ENCODE results near the gene RETREG2.
"Not testable (repeated sequence)": the region's sequence is repeated elsewhere in the genome, so short reads cannot be mapped to it uniquely, and the experiment has no call there.

RETREG2 gene

GRCh38 chr2:219198974-219199373 lies 20.9 kb downstream of the RETREG2 start:
- DNase-seq: no peak

- DNase-seq: no peak
Measured at GRCh38 chr2:219199470-219200211, 21.6 kb downstream of the RETREG2 start.

GRCh38 chr2:219200502-219201326 lies 22.6 kb downstream of the RETREG2 start:
- DNase-seq: peak; percentile 63

GRCh38 chr2:219201331-219201730 lies 23.3 kb downstream of the RETREG2 start:
- not testable (repeated sequence) for DNase-seq

GRCh38 chr2:219204425-219205164 lies 26.5 kb downstream of the RETREG2 start:
- DNase-seq: no peak

- DNase-seq: no peak
Measured at GRCh38 chr2:219205165-219205538, 27.1 kb downstream of the RETREG2 start.

- DNase-seq: no peak
Measured at GRCh38 chr2:219205981-219206327, 27.9 kb downstream of the RETREG2 start.

- DNase-seq: peak; percentile 95
Measured at GRCh38 chr2:219206328-219207133, 28.5 kb downstream of the RETREG2 start, which contains the start of gene ZFAND2B. Gene ZFAND2B (plus strand): TSS chr2:219206782. CDS start chr2:219206988, 206 bp downstream.

GRCh38 chr2:219207134-219207883 lies 29.2 kb downstream of the RETREG2 start:
- no peak for DNase-seq

GRCh38 chr2:219207884-219208740 lies 30.0 kb downstream of the RETREG2 start:
- DNase-seq: no peak

- no peak for DNase-seq
Measured at GRCh38 chr2:219209236-219210195, 31.4 kb downstream of the RETREG2 start.

- no peak for DNase-seq
Measured at GRCh38 chr2:219210196-219210885, 32.3 kb downstream of the RETREG2 start.

- DNase-seq: no peak
Measured at GRCh38 chr2:219210886-219211362, 32.8 kb downstream of the RETREG2 start.

- DNase-seq: no peak
Measured at GRCh38 chr2:219213026-219213415, 34.9 kb downstream of the RETREG2 start.

- DNase-seq: no peak
Measured at GRCh38 chr2:219213486-219214071, 35.5 kb downstream of the RETREG2 start.

GRCh38 chr2:219214141-219214540 lies 36.1 kb downstream of the RETREG2 start:
- DNase-seq: no peak

- DNase-seq: no peak
Measured at GRCh38 chr2:219214786-219215185, 36.7 kb downstream of the RETREG2 start.

- no peak for DNase-seq
Measured at GRCh38 chr2:219215871-219216534, 37.9 kb downstream of the RETREG2 start.

Data from CD4-positive, alpha-beta T cell treated with Interleukin-21 for 1 hour (primary cell).